ENCODE data around the gene SESTD1. TPM values are rescaled to one million over a fixed set of nuclear protein-coding genes. Genes with fewer than 3 reads are reported as not detected.
A peak's percentile ranks its signal among the peaks of the same experiment; 100 is the strongest.
"Not testable (repeated sequence)": the region's sequence is repeated elsewhere in the genome, so short reads cannot be mapped to it uniquely, and the experiment has no call there.

SESTD1 gene
- polyA plus RNA-seq, 3 donors, result 83.2 to 98.1 (median 85.7) TPM

DNA sequence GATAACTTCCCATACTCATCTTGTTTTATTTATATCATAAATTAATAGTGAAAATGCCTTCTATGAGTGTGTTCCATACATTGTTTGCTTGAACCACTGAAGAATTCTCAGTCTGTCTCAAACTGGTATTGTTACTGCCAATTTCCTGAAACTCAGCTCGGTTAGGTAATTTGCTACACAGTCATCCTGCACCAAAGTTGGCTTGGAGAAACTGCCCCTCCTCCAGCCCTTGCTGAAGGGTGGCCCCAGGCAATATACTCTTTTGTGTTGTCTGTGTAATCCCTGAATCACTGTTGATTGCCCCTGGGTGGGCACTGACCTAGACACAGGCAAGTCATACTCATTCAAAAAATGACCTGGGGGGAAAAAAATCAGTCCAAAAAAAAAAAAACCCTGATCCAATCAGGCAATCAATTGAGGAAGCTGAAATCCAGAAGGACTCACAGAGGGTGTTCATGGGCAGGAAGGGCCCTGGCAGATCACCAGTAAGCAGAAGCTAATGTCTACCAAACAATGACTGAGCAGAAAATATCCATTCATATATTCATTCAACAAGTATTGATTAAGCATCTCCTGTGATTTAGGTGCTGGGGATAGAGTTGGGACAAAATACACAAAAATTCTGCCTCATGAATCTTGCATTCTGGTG is 3.8 kb upstream of the SESTD1 start:
- DNase-seq (ENCODE audit: low read depth in 3 of 3, low spot score in 2 of 3), result no peak

DNA sequence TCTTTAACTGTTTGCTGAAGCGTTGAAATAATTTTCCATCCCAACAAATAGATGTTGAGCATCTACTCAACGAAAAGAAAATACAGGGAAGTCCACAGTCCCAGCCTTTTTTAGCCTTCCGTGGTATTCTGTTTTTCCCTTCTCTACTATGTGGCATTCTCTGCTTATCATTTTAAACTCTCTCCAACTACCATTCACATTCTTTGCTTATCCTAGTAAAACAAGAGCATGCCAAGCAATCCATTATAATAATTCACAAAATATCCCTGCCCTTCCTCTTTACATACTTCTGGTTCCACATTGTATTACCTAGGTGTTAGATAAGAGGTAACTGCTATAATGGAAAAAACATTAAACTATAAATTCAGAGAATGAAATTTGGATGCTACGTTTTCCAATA is 1.6 kb upstream of the SESTD1 start:
- DNase-seq (ENCODE audit: low read depth in 3 of 3, low spot score in 2 of 3), result no peak

DNA sequence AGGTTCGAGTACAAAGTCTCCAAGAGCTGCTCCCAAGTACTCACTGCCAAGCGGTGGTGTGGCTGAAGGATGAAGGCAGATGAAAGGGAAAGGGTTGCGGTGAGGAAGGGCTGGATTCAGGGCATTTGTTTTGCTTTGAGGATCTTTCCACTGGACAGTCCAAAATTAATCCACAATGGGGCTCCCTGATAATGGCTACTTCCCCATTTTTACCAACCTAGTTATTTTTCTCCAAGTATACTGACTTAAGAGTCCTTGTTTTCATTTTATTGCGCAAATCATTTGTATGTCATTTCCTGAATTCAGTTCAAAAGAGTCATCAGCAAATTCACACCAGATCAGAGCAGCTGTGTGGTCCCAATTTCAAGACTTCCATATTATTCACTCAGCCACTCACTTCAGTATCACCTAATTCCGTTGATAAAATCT is 464 bp upstream of the SESTD1 start:
- no peak for DNase-seq (ENCODE audit: low read depth in 3 of 3, low spot score in 2 of 3)

DNA sequence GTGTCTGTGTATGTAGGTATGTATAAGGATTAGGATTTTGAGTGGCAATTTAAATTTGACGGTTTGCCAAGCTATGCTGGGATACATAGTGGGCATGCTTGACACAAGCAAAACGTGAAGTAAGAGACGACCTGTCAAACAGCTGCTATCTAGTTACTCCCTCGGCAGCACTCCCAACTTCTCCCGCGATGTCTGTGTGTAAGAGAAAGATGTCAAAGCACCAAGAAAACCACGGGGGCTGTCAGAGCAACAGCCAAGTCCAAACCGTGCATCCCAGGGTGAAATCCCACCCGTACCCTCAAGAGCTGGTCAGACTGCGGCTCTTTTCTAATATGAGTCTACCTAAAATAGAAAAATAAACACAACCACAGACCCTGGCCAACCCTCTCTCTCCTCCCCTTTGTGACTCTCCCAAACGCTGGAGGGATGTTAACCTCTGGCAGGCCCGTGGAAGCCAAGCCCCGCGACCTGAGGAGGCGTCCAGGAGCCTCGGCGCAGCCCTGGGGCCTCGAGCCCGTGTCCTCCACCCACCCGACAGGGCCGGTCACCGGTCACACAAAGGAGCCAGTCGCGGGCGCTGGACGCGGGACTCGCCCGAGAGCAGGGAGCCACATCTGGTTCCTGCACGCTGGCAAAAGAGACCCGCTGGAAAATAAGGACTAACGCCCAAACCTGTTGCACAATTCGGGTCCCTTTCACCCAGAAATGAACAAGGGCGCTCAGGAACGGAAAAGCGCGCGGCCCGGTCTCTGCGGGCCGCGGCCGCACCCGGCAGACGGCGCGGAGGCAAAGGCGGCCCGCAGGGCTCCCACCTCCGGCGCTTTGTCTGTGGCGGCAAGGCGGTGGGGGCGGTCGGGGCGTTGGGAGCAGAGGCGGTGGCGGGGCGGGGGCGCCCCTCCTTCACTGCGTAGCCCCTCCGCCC is 925 bp downstream of the SESTD1 start:
- peak in 1 of 3 donors; percentile 38 for DNase-seq (ENCODE audit: low read depth in 3 of 3, low spot score in 2 of 3)

DNA sequence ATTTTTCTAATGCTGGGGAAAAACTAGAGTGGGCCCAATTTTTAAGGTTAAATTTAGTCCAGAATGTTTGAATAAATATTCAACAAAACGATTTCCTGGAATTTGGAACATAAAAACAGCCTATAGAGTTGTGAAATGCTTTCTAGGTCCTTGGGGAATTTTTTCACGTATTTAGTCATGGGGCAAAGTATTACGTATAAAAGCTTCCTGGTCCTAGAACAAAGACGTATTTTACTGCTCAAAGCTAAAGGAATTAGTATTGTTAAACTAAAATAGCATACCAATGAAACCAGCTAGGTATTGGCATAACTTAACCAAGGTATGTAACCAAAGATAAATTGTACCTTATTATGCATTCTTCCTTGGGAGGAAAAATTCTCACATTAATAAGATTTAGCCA is 1.6 kb downstream of the SESTD1 start:
- no peak for DNase-seq (ENCODE audit: low read depth in 3 of 3, low spot score in 2 of 3)

DNA sequence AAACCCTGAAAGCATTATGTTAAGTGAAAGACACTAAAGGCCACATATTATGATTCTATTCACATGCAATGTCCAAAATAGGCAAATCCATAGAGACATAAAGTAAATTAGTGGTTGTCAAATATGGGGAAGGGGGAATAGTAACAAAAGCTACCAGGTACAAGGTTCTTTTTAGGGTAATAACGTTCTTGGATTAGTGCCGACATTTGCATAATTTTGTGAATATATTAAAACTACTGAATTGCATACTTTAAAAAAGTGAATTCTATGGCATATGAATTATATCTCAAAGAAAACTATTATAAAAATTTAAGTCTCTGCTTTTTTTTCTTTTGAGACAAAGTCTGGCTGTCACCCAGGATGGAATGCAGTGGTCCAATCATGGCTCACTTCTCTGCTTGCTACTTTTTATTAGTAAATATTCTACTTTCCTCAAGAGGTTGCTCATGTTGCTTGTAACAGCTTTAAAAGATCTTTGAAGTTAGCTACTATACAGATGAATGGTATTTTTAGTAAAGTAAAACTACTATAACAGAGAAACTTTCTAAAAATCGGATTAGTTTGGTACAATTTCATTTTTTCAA is 2.5 kb downstream of the SESTD1 start:
- DNase-seq (ENCODE audit: low read depth in 3 of 3, low spot score in 2 of 3), result no peak

DNA sequence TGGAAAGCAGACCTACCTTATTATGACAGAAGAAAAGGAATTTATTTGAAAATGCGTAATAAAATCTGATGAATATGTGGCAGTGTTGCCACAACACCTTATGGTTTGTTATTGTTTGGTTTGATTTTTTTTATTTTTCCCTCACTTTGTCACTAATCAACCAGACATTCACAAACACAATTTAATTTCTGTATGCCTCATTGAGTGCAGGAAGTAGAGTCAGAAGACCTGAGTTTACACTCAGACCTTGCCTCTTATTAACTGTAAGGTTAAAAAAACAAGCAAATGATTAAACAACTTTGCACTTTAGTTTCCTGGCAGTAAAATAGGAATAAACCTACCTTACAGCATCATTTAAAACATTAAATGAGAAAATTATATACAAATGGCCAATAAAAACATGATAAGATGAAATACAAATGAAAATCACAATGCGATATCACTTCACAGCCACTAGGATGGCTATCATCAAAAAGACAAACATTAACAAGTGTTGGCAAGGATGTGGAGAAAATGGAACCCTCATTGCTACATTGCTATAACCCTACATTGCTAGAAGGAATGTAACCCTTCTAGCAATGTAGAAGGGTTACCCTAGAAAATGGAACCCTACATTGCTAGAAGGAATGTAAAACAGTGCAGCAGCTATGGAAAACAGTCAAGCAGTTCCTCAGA is 3.3 kb downstream of the SESTD1 start:
- DNase-seq (ENCODE audit: low read depth in 3 of 3, low spot score in 2 of 3), result no peak

DNA sequence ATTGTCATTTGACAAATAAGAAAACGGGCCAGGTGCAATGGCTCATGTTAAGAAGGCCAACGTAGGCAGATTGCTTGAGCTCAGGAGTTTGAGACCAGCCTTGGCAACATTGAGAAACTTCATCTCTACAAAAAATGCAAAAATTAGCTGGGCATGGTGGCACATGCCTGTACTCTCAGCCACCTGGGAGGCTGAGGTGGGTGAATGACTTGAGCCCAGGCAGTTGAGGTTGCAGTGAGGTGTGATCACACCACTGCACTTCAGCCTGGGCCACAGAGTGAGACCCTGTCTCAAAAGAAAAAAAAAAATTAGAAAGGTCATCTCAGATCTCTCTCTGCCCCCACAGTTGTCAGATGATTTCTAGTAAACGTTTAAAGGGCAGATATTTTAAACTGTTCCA is 4.4 kb downstream of the SESTD1 start:
- no peak for DNase-seq (ENCODE audit: low read depth in 3 of 3, low spot score in 2 of 3)

DNA sequence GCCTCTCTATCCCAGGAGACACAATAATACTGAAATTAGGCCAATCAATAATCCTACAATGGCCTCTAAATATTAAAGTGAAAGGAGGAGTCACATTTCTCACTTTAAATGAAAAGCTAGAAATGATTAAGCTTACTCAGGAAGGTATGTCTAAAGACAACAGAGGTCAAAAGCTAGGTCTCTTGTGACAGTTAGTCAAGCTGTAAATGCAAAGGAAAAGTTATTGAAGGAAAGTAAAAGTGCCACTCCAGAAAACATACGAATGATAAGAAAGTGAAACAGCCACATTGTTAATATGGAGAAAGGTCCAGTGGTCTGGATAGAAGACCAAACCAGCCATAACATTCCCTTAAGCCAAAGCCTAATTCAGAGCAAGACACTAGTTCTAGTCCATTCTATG is 9.5 kb downstream of the SESTD1 start:
- DNase-seq (ENCODE audit: low read depth in 3 of 3, low spot score in 2 of 3), result no peak

DNA sequence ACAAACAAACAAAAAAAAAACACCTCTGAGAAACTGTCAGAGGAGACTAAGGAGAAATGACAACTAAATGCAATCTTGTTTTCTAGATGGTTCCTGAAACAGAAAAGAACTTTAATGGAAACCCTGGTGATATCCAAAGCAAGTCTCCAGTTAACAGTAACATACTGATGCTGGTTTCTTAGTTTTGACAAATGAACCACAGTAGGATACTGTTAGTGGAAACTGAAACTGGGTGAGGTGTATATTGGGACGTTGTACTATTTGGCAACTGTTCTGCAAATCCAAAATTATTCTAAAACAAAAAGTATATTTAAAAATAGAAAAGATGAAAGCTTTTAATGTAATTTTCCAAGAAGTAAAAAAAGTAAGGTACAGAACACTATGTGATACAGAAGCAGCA is 11.4 kb downstream of the SESTD1 start:
- no peak for DNase-seq (ENCODE audit: low read depth in 3 of 3, low spot score in 2 of 3)

DNA sequence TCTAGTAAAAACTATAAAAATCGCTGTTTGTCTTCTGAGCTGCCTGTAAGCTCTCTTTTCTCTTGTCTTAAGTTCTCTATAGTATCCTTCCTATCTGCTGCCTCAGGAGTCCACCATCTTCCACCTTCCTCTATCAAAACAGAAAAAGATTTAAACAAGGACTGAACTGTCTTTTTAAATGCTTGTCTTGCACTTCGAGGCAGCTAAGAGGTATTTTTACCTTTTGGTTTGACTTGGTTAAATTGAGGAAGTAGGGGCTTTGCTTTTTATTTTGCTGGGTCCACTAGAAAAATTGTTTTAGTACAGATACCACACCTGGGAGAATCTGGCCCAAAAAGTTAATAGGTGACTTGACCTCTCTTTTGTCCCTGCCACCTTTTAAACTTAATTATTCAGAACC is 12.2 kb downstream of the SESTD1 start:
- DNase-seq (ENCODE audit: low read depth in 3 of 3, low spot score in 2 of 3), result no peak

DNA sequence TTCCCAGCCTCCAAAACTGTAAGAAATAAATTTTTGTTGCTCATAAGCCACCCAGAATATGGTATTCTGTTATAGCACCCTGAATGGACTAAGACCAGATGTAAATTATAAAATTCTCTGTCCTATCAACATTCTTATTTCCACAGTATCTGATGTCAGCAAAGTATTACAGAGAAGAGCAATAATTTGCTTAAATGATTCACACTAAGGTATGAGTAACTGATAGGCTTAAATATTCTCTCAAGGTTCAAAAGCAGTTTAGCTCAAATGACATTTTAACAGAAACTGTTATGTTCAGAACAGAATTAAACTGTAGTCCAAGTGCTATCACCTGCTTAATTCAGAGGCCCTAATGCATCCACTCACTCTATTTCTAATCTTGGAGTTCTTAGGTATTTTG is 12.8 kb downstream of the SESTD1 start:
- no peak for DNase-seq (ENCODE audit: low read depth in 3 of 3, low spot score in 2 of 3)

DNA sequence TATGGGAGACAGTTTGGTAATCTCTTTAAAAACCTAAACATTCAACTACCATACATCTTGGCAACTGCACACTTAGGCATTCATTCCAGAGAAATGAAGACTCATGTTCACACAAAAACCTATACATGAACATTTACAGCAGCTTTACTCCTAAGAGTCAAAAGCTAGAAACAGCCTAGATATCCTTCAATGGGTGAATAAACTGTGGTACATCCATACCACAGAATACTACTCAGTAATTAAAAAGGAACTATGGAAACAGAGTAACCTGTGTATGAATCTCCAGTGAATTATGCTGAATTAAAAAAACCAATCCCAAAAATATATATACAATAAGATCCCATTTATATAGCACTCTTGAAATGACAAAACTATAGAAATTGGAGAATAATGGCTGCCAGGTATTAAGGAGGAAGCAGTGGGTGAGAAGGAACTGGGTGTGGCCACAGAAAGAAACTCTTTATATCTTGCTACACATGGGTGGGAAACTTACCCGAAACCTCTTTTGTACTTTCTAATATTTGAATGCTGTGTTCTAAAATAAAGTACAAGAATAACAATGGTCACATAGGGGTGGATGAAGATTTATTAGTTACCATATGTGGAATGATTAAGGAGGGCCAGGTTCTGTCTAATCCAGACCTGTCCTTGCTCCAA is 13.7 kb downstream of the SESTD1 start:
- DNase-seq (ENCODE audit: low read depth in 3 of 3, low spot score in 2 of 3), result no peak

DNA sequence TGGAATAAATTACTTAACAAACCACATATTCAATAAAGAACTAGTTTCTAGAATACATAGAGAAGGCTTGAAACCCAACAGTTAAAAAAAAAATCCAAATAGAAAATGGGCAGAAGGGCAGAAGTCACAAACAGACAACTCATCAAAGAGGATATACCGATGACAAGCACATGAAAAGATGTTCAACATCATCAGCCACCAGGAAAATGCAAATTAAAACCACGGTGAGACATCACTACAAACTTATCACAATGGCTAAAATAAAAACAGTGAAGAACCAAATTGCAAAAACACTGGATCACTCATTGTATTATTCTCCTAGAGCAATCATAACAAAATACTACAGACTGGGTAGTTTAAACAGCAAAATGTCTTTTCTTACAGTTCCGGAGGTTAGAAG is 14.5 kb downstream of the SESTD1 start:
- no peak for DNase-seq (ENCODE audit: low read depth in 3 of 3, low spot score in 2 of 3)

DNA sequence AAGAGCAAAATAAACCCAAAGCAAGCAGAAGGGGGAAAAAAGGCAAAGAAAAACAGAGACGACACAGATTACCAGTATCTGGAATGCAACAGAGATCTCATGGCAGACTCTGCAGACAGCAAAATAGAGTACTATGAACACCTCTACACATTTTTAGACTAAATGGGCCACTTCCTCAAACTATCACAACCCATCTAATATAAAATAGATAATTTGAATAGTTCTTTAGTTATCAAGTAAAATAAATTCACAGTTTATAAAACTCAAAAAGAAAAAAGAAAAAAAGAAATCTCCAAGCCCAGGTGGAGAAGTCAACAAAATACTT is 16.6 kb downstream of the SESTD1 start:
- no peak for DNase-seq (ENCODE audit: low read depth in 3 of 3, low spot score in 2 of 3)

DNA sequence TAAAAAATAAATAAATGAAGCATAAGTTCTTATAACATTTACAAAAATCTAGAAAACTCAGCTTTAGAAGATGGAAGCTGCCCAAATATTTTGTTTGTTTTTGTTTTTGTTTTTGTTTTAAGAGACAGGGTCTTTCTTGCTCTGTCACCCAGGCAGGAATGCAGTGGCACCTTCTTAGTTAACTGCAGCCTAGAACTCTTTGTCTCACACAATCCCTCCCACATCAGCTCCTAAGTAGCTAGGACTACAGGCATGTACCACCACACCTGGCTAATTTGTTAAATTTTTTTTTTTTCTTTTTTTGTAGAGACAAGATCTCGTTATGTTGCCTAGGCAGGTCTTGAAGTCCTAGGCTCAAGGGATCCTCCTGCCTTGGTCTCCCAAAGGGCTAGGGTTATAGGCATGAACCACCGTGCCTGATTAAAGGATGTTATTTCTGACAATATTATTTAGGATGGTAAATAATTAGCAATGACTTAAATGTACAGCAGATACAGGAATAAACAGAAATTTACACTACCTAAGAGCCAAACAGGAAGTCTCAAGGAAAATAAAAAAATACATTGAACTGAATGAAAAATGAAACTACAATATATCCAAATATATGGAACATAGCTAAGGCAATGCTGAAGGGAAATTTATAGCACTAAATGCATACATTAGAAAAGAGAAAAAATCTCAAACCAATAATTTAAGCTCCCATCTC is 17.2 kb downstream of the SESTD1 start:
- no peak for DNase-seq (ENCODE audit: low read depth in 3 of 3, low spot score in 2 of 3)

DNA sequence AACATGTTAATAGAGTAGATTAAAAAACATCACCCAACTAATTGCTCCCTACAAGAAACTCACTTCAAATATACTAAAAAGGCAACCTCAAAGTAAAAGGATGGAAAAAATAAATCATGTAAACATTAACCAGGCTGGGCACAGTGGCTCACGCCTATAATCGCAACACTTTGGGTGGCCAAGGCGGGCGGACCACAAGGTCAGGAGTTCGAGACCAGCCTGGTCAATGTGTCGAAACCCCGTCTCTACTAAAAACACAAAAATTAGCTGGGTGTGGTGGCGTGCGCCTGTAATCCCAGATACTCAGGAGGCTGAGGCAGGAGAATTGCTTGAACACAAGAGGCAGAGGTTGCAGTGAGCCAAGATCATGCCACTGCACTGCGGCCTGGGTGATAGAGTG is 18.8 kb downstream of the SESTD1 start:
- DNase-seq (ENCODE audit: low read depth in 3 of 3, low spot score in 2 of 3), result not testable (repeated sequence)

DNA sequence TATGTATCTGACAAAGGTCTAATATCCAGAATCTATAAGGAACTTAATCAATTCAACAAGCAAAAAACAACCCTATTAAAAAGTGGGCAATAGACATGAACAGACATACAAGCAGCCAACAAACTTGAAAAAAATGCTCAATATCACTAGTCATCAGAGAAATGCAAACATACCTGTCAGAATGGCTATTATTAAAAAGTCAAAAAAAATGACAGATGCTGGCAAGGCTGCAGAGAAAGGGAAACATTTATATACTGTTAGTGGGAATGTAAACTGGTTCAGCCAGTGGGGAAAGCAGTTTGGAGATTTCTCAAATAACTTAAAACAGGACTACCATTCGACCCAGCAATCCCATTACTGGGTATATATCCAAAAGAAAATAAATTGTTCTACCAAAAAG is 21.6 kb downstream of the SESTD1 start:
- no peak for DNase-seq (ENCODE audit: low read depth in 3 of 3, low spot score in 2 of 3)

DNA sequence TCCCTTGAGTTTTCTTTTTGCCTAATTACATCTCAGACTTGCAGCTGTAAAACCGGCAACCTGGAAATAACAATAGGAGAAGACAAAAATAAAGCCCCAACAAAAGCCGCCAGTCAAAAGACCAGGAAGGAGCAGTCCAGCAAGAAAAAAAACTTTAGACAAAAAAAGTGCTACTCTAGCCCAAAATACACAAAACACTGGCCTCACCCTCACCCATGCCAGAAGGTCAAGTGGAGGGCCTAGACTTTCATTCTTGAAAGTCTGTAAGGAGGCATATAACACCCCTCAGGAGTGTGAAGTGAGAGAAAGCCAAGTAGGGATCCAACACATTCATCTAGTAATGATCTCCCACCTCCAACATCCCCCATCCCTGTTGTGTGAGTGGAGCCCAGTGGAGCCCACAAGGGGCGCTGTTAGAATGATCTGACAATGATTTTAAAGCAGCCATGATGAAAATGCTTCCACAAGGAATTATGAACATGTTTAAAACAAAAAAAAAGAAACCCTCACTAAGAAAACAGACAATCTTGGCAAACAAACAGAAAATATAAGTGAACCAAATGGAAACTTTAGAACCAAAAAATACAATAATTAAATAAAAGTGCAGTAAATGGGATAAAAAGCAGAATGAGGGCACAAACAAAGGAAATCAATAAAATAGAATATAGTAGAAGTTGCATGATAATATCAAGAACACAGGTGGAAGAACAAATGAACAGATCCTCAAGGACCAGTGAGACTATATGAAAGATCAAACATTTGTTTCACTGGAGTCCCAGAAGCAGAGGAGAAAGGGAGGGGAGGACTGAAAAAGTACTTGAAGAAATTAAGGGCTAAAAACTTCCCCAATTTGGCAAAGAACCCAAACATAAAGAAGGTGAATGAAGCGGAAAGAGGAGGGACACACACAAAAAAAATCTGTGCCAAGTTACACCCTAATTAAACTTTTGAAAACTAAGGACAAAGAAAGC is 23.9 kb downstream of the SESTD1 start:
- no peak for DNase-seq (ENCODE audit: low read depth in 3 of 3, low spot score in 2 of 3)
